Endothelial cell of umbilical vein (primary cell): ENCODE results near the gene VAV2. TPM values are rescaled to one million over a fixed set of nuclear protein-coding genes. Genes with fewer than 3 reads are reported as not detected.

ENCODE experiments used
- BruUV-seq: library from RNA; stranded (reverse); fragments of 400-500 nt; replicated peaks from 2 replicates; lab custom pipeline; 2021; lab: Mats Ljungman, UMichigan
- CTCF ChIA-PET: fragments of 300-600, 350-600 bp; sonication (Branson Sonifier 250); formaldehyde crosslinking; loops from one replicate; lab custom pipeline; 2021; ENCODE audit warnings: antibody characterized with exemption, inconsistent platforms; lab: Charles Lee
- POLR2A ChIA-PET: fragments of 300-600, 350-600 bp; sonication (Branson Sonifier 250); formaldehyde crosslinking; loops from one replicate; lab custom pipeline; 2021; ENCODE audit warnings: antibody characterized with exemption, inconsistent platforms; lab: Charles Lee
- DNase-seq: peaks from one replicate; pipeline ENCODE4 v3.0.0-alpha.2; 2011; ENCODE audit warnings: low read depth, low spot score
- FAIRE-seq: peaks from 2 replicates; lab custom pipeline; 2011; peaks lifted over from hg19 to GRCh38; lab: Jason Lieb, UNC
- H2AFZ ChIP-seq: 2 replicates; pipeline ENCODE4 v1.6.0; 2012; ENCODE audit warnings: low read depth, low read length, control low read depth, inconsistent platforms
- H3K27ac ChIP-seq: 2 replicates; pipeline ENCODE4 v1.5.1; 2011; ENCODE audit warnings: low read depth, mild to moderate bottlenecking, control low read depth, low read length, moderate library complexity; ENCODE audit not compliant: insufficient read depth
- H3K27me3 ChIP-seq, 2 experiments: 2 replicates each; pipeline versions ENCODE4 v1.6.0 to v1.6.1; 2011; ENCODE audit warnings: low read length in 2 of 2, mixed read lengths in 1 of 2; ENCODE audit not compliant: control insufficient read depth in 2 of 2, insufficient read depth in 2 of 2
- H3K36me3 ChIP-seq, 2 experiments: 2 replicates in 1 of 2; 3 replicates in 1 of 2; pipeline ENCODE4 v1.5.1; 2011; ENCODE audit warnings: low read length in 2 of 2, mild to moderate bottlenecking in 1 of 2, moderate library complexity in 1 of 2; ENCODE audit not compliant: control insufficient read depth in 2 of 2, insufficient read depth in 2 of 2; ENCODE audit errors: extremely low read depth in 1 of 2
- H3K4me1 ChIP-seq: 3 replicates; pipeline ENCODE4 v1.5.1; 2011; ENCODE audit warnings: mild to moderate bottlenecking, low read length; ENCODE audit not compliant: control insufficient read depth, insufficient read depth; ENCODE audit errors: extremely low read depth
- H3K4me2 ChIP-seq: 2 replicates; pipeline ENCODE4 v1.6.1; 2011; ENCODE audit warnings: low read length, control low read depth, mixed read lengths; ENCODE audit not compliant: insufficient read depth
- H3K4me3 ChIP-seq, 3 experiments: fragments of 200-600 bp in 1 of 3; sonication (generic), shearing (Covaris generic) in 1 of 3; replicated peaks in 1 of 3; 2 replicates each; pipeline ENCODE4 v1.5.1; 2011 to 2016; ENCODE audit warnings: control low read depth in 3 of 3, low read length in 3 of 3, mild to moderate bottlenecking in 2 of 3, inconsistent platforms in 1 of 3, low read depth in 1 of 3, moderate library complexity in 1 of 3; ENCODE audit not compliant: insufficient read depth in 1 of 3
- H3K79me2 ChIP-seq: 2 replicates; pipeline ENCODE4 v1.6.0; 2012; ENCODE audit warnings: low read length, inconsistent platforms; ENCODE audit not compliant: control insufficient read depth, insufficient read depth
- H3K9ac ChIP-seq: replicated peaks from 2 replicates; pipeline ENCODE3; 2011; ENCODE audit warnings: low read length, control low read depth; ENCODE audit not compliant: insufficient read depth; ENCODE audit errors: extremely low read depth
- H3K9me1 ChIP-seq: replicated peaks from 3 replicates; pipeline ENCODE4 v1.6.0; 2011; ENCODE audit warnings: mild to moderate bottlenecking, low read length; ENCODE audit not compliant: control insufficient read depth, insufficient read depth; ENCODE audit errors: extremely low read depth
- H3K9me3 ChIP-seq: replicated peaks from 2 replicates; pipeline ENCODE4 v1.5.1; 2012; ENCODE audit warnings: low read length, inconsistent platforms; ENCODE audit not compliant: control insufficient read depth, insufficient read depth
- H4K20me1 ChIP-seq: replicated peaks from 2 replicates; pipeline ENCODE3; 2011; ENCODE audit warnings: mild to moderate bottlenecking, low read length; ENCODE audit not compliant: control insufficient read depth, insufficient read depth; ENCODE audit errors: extremely low read depth
- EZH2 ChIP-seq: IDR thresholded peaks from 2 replicates; pipeline ENCODE4 v1.6.1; 2012; ENCODE audit warnings: borderline replicate concordance, low read depth, mild to moderate bottlenecking, moderate library complexity, low read length, inconsistent platforms; ENCODE audit not compliant: severe bottlenecking
- FOS ChIP-seq: IDR thresholded peaks from 2 replicates; pipeline ENCODE4 v1.6.1; 2011; ENCODE audit warnings: mild to moderate bottlenecking, low read length, moderate library complexity, borderline replicate concordance; ENCODE audit not compliant: insufficient read depth
- GATA2 ChIP-seq: IDR thresholded peaks from 2 replicates; pipeline ENCODE4 v1.7.0; 2011; ENCODE audit warnings: low read depth, mild to moderate bottlenecking, moderate library complexity, mixed read lengths, low read length; ENCODE audit not compliant: insufficient read length, insufficient read depth
- JUN ChIP-seq: IDR thresholded peaks from 2 replicates; pipeline ENCODE4 v1.6.1; 2011; ENCODE audit warnings: borderline replicate concordance, low read depth; ENCODE audit not compliant: insufficient read length, insufficient read depth
- MYC ChIP-seq: IDR thresholded peaks from one replicate; pipeline ENCODE4 v1.6.1; 2011; ENCODE audit warnings: mild to moderate bottlenecking, low read depth, low read length
- POLR2A ChIP-seq: IDR thresholded peaks from 2 replicates; pipeline ENCODE4 v1.6.1; 2012; ENCODE audit warnings: low read depth, mild to moderate bottlenecking, control low read depth, low read length
- POLR2AphosphoS5 ChIP-seq: IDR thresholded peaks from 2 replicates; pipeline ENCODE4 v1.6.1; 2012; ENCODE audit warnings: low read depth, mild to moderate bottlenecking, control low read depth, low read length, moderate library complexity; ENCODE audit not compliant: insufficient read depth
- dilution Hi-C: fragments of 300-500 bp; cut with MboI; formaldehyde crosslinking; loops from one replicate; pipeline ENCODE4 v1.15.0; 2019; ENCODE audit warnings: low sequenced_read_pairs; ENCODE audit not compliant: extremely low pct_ligation_motif_present
- intact Hi-C: fragments of 100-400 bp; cut with micrococcal nuclease; formaldehyde crosslinking; loops from one replicate; pipeline ENCODE4 v1.10.0; 2022
- polyA plus RNA-seq, 4 experiments: library from polyadenylated mRNA; depleted of rRNA in 3 of 4; stranded (reverse) in 3 of 4; unstranded in 1 of 4; fragments of >200 nt; gene quantifications; 2 replicates each; pipeline versions ENCODE4 v1.2.1 to v1.2.3, GENCODE V29; 2011 to 2012; ENCODE audit warnings: missing spikeins in 1 of 4
- total RNA-seq: library from RNA; stranded (reverse); gene quantifications from 2 replicates; pipeline ENCODE4 v1.2.3, GENCODE V29; 2021
- TF ChIP-seq, protein P1 (sequence below): IDR thresholded peaks from 2 replicates; pipeline ENCODE4 v1.6.1; 2011; ENCODE audit not compliant: insufficient read depth, insufficient read length
- TF ChIP-seq, protein P2 (sequence below), 2 donors: IDR thresholded peaks; 1 replicate in 1 of 2; 2 replicates in 1 of 2; pipeline ENCODE4 v1.5.1; 2011; ENCODE audit warnings: low read length in 2 of 2, mild to moderate bottlenecking in 2 of 2, moderate library complexity in 2 of 2, control low read depth in 1 of 2, inconsistent platforms in 1 of 2, low read depth in 1 of 2; ENCODE audit not compliant: insufficient read depth in 1 of 2; ENCODE audit errors: extremely low read depth in 1 of 2

The VAV2 gene
- total and polyA plus RNA-seq, 2 donors (not counting 3 experiments of a cell fraction or from before 2014, with no cell fraction given): 10.6 to 30.6 TPM

DNA sequence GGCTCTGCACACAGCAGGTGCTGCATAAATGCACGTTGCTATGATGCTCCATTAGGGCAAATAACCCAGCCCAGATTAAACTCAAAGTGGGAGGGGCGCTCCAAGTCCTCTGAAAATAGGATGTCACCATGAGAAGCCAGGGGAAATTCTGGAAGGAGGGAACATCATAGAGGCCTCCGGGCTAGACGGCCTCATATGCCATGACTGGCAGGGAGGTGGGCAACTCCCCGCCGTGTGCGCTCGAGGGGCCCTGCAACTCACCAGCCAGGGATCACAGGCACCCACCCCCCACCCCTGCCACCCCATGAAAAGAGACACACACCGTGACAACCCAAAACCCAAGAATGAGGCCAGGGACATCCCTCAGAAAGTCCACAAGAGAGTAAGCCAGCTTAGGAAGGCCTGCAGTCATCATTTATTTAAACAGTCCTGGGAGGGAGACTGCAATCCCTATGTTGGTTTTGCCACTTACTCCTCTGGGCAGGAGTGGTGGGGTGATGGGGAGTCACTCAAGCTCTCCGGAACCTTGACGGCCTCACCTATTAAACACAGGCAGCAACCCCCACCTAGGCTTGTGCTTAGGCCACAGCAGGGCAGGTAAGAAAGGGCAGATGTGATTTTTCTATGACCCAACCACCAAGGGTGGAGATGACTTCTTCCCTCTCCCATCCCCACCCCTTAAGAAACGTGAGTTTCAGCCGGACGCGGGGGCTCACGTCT is 4.0 kb downstream of the VAV2 start:
- intact Hi-C loops (no loop called here), dilution Hi-C loops (no loop called here)
- FAIRE-seq (no peak), DNase-seq (no peak)
- Histone ChIP-seq H2AFZ (no peak overlapping the region), H3K4me2 (no peak overlapping the region), H3K36me3 (no peaks in the 10 kb centered on the region), H3K4me1 (peaks cover 10% of the 10 kb centered on the region), H3K79me2 (peaks cover 79% of the 10 kb centered on the region), H3K27ac (no peak overlapping the region), H3K4me3 (no peak overlapping the region), H3K9me1 (no peaks in the 10 kb centered on the region), H3K9me3 (no peaks in the 10 kb centered on the region), H3K27me3 (no peaks in the 10 kb centered on the region), H3K9ac (no peak overlapping the region), H4K20me1 (no peaks in the 10 kb centered on the region)
- POLR2A ChIA-PET: no interaction called here
- TF ChIP-seq POLR2A: no peak
- TF ChIP-seq, protein P1, sequence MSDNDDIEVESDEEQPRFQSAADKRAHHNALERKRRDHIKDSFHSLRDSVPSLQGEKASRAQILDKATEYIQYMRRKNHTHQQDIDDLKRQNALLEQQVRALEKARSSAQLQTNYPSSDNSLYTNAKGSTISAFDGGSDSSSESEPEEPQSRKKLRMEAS: no peak
- no peak for TF ChIP-seq POLR2AphosphoS5
- TF ChIP-seq MYC: no peak
- no peak for TF ChIP-seq GATA2
- TF ChIP-seq, protein P2, sequence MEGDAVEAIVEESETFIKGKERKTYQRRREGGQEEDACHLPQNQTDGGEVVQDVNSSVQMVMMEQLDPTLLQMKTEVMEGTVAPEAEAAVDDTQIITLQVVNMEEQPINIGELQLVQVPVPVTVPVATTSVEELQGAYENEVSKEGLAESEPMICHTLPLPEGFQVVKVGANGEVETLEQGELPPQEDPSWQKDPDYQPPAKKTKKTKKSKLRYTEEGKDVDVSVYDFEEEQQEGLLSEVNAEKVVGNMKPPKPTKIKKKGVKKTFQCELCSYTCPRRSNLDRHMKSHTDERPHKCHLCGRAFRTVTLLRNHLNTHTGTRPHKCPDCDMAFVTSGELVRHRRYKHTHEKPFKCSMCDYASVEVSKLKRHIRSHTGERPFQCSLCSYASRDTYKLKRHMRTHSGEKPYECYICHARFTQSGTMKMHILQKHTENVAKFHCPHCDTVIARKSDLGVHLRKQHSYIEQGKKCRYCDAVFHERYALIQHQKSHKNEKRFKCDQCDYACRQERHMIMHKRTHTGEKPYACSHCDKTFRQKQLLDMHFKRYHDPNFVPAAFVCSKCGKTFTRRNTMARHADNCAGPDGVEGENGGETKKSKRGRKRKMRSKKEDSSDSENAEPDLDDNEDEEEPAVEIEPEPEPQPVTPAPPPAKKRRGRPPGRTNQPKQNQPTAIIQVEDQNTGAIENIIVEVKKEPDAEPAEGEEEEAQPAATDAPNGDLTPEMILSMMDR (IDR thresholded peaks at IDR 0.05; ENCODE audit: extremely low read depth in 1 of 2, insufficient read depth in 1 of 2, low read depth in 1 of 2, low read length in 2 of 2): no peak
- TF ChIP-seq FOS: no peak
- TF ChIP-seq JUN: no peak
- no peak for TF ChIP-seq EZH2
- CTCF ChIA-PET: no interaction called here
- BruUV-seq: no TSS peak
